Inferior parietal cortex (tissue), 1 donor: ENCODE data around the gene KBTBD7.

Experiments used
- DNase-seq: peaks from one replicate; pipeline ENCODE4 v3.0.0-alpha.2; 2016; ENCODE audit errors: extremely low spot score

Gene KBTBD7

DNA sequence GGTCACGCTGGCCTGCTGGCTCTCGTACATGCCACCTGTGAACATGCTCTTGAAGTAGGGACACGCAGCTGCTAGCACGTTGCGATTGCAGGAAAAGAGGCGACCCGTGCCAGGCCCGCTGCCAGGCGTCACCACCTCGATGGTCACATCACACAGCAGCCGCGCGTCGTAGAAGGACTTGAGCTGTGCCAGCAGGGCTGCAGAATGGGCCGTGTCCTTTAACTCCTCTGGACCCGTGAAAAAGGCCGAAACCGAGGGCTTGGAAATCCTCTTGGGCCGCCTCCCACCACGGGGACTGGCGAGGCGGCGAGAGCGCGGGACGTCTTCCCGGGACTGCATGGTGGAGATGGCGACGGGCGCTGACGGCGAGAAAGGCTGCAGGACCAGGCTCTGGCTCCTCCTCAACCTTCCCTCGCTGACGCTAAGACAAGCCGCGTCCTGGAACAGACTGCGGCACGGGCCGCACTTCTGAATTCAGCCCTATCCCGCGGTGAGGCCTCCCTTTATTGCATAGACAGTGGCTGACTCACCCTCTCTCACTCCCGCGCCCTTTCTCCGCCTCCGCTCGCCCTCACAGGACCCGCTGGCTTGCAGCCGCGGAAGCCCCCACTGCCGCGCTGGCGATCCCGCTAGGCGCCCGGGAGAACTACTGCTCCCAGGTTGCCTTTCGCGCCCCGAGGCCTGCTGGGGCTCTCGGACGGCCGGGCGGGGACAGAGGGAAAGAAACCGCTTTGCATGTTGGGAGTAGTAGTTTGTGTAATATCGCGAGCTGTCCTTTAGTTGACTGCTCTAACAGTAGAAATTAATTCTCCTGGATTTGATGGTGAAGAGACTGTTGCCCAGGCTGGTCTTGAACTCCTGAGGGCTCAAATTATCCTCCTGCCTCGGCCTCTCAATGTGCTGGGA, at the start of gene KBTBD7:
Gene KBTBD7, minus strand, starts transcription at position 651 of the 906 bp plus-strand sequence. Its CDS starts 312 bp downstream, at position 339.
- DNase-seq: peak; percentile 94

DNA sequence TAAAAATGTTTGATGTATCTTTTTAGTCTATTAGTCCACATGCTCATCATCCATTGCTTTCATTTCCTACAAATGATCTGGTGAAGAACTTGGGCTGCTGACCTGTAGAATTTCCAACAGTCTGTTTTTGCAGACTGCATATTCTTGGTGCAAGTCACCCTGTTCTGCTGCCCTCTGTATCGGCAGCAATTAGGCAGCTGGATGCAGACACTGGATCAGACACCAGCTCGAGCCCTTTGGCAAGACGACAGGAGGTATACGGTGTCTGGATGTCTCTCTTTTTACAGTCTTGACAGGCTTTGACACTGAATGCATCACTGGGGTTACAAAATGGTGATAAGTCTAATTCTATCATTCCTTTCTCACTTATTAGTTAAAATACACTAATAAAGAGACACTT, 47.3 kb upstream of the KBTBD7 start:
- DNase-seq: no peak

- no peak for DNase-seq
Measured at GRCh38 chr13:41236369-41236768, 42.0 kb upstream of the KBTBD7 start.

DNA sequence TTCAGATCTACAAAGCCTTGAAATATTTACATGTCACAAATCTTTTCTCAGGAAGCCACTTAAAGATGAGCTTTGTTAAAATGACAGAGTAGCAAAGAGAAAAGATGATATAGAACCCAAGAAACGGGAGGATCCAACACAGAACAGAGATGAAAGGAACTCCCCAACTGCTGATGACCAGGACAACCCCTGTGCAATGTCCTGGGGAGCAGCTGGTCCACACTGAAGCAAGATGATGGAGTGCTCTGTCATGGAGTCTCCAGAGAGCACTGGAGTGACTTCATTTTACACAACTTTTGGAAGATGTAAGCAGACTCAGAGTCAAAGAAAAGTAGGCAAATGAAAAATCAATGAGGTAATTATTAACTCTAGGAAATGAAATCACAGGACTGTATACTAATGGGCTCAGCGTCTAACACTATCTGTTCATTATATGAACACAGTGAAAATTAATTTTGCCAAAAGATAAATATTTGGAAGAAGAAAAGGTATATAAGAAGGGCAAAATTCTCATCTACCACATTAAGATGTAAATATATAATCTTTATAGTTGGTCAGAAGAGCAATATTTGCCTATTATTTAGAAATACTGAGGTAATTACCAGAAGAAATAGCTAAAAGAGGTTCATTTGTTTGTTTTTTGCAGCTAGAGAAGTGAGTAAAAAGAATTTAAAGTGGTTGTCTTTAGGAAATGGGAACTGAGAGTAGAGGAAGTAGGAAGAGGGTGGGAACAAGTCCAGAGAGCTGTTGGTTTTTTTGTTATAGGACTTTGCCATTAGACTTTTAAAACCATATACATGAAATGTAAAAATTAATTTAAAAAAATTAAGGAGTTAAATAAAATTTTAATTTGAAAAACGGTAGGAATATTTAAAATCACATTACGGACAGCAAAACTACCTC, 38.5 kb upstream of the KBTBD7 start:
- DNase-seq: no peak

DNA sequence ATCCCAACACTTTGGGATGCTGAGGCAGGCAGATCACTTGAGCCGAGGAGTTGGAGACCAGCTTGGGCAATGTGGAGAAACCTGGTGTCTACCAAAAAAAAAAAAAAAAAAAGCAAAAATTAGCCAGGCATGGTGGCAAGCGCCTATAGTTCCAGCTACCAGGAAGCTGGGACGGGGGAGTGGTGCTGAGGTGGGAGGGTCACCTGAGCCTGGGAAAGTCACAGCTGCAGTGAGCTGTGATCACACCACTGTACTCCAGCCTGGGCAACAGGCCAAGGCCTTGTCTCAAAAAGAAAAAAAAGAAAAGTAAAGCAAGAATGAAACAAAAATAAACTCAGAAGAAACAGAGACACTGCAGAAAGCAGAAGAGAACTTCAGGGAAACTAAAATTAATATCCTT, 37.4 kb upstream of the KBTBD7 start:
- DNase-seq: no peak

DNA sequence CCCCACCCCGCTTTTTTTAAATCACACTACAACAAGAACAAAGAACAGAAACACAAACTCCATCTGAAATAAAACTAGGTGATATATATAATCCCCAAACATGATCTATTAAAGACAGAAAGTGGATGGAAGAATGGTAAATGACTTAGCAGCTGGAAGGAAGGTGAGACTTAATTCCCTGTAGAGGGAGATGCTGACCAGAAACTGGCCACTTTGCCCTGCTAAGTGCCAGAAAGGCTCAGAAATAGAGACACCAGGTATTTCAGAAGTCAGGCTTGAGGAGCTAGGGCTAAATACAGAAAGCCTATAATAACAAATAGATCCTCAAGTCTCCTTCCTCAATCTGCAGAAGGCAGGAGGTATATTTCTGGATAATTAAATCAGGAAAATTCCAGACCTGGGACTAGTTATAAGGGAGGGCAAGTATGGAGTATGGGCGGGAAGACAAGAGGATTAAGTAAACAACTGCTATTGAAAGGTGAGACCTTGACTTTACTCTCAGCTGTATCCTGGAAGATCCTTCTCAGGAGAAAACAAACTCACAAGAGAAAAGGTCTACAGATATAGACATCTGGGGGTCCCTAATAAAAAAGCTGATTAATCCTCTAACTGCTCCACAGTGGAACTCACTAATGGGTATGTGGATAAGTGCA, 36.8 kb upstream of the KBTBD7 start:
- DNase-seq: no peak

DNA sequence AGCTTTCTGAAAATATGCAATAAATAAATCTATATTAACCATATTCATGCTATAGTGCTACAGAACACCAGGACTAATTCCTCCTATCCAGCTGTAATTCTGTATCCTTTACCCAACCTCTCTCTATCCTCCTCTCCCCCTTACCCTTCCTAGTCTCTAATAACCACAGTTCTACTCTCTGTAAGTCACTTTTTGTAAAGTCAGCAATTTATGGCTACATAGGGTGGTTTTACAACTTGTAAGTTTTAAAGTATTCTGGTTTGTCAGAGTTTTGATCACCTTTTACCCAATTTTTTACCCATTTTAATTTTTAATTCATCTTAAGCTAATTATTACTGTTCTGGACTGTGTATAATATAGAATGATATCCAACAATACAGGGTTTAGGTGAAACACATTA, 35.0 kb upstream of the KBTBD7 start:
- no peak for DNase-seq

- no peak for DNase-seq
Measured at GRCh38 chr13:41224113-41225110, 30.0 kb upstream of the KBTBD7 start.

DNA sequence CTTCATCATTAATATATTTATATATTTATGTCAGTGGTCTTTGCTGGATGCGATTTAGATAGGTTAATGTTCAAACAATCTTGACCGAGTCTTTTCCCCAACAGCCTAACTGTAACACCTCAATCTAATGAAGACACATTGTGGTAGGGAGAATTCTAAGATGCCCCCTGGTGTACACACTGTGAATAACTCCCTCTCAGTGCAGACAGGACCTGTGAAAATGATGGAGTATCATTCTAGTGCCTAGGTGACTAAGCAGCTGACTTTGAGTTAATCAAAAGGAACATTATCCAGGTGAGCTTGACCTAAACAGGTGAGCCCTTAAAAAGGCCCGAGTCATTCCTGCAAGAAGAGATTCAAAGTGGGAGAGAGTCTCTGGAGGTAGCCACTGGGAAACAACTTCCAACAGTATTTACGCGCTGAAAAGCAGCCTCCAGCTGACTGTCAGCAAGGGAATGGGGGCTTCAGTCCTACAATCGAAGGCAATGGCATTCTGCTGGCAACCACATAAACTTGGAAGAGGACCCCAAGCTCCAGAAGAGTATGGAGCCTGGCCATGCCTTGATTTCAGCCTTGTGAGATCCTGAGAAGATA, 28.0 kb upstream of the KBTBD7 start:
- peak; percentile 72 for DNase-seq

GRCh38 chr13:41220401-41220800, 26.0 kb upstream of the KBTBD7 start:
- no peak for DNase-seq

- no peak for DNase-seq
Measured at GRCh38 chr13:41216160-41216559, 21.8 kb upstream of the KBTBD7 start.

DNA sequence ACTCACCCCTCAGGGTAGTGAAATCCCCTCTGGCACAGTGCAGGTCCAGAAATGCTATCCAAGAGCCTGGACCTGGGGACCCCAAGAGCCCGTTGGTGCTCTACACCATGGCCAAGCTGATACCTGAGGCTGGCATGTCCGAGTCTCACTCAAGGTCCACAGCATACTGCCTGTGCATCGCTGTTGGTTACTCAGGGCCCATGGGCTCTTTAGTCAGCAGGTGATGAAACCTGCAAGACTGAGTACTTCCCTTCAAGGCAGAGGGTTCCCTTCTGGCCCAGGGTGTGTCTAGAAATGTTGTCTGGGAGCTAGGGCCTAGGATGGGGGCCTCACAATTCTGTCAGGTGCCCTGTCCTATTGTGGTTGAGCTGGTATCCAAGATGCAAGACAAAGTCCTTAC, 19.6 kb upstream of the KBTBD7 start:
- DNase-seq: no peak

DNA sequence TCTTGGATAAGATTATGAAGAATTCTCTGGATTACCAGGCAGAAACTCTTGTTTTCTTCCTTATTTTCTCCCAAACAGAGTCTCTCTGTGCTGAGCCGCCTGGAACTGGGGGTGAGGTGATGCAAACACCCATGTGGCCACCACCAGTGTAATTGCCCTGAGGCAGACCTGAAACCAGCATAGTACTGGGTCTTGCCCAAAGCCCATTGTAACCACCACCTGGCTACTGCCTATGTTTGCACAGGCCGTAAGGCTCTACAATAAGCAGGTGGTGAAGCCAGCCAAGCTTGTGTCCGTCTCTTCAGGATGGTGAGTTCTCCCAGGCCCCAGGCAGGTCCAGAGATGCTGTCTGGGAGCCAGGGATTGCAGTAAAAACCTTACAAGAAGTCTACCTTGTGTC, 18.9 kb upstream of the KBTBD7 start:
- DNase-seq: no peak

GRCh38 chr13:41212881-41213280, 18.5 kb upstream of the KBTBD7 start:
- DNase-seq: no peak

- no peak for DNase-seq
Measured at GRCh38 chr13:41211062-41211461, 16.7 kb upstream of the KBTBD7 start.

DNA sequence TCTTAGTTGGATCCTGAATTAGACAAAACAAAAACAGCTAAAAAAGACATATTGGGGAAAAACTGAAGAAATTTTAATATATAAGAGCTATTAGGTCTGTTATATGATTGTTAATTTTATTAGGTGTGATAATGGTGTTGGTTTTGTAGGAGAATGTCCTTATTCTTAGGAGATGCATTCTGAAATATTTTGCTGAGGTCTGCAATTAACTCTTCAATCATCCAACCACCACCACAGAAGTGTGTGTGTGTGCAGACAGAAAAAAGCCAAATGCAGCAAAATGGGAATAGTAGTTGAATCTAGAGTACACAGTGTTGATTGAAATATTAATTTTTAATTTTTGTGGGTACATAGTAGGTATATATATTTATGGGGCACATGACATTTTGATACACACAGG, 12.1 kb upstream of the KBTBD7 start:
- no peak for DNase-seq

GRCh38 chr13:41203810-41204209, 9.4 kb upstream of the KBTBD7 start:
- DNase-seq: no peak

GRCh38 chr13:41200126-41200525, 5.8 kb upstream of the KBTBD7 start:
- DNase-seq: no peak

DNA sequence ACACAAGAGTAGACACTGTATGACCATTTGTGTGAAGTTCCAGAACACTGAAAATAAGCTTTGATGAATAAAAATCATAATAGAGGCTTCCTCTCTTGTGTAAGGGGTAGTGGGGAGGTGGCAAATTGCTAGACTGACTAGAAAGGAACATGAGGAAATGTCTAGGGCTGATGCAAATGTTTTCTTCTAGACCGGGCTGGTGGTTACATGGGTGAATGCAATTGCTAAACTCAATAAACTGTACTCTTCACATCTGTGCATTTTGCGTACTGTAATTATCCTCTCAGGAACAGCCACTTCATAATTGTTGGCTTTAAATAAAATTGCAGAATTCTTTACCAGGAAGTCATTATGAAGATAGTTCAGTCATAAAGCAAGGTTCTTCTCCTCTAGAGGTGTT, 5.2 kb upstream of the KBTBD7 start:
- no peak for DNase-seq

DNA sequence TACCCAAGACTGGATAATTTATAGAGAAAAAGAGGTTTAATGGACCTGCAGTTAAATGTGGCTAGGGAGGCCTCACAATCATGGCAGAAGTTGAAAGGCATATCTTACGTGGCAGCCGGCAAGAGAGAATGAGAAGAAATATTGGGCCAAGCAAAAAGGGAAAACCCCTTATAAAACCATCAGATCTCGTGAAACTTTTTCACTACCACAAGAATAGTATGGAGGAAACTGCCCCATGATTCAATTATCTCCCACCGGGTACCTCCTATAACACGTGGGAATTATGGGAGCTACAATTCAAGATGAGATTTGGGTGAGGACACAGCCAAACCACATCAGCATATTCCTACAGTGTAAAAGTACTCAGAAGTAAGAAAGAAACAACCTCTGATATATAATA, 4.7 kb upstream of the KBTBD7 start:
- no peak for DNase-seq

DNA sequence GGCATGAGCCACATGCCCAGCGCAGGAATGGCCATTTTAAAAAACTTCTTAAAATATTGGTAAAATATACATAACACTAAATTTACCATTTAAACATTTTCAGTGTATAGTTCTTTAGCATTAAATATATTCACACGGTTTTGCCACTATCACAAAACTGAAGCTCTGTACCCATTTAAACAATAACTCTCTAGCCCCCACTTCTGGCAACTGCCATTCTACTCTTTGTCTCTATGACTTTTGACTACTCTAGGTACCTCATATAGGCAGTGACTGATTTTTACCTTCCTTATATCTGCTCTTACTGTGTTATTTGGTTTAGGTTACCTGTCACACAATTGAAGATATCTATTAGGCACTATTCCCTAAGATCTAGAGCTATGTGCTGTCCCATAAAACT, 2.3 kb upstream of the KBTBD7 start:
- DNase-seq: no peak
